DND-41 (cell line): ENCODE data around the gene CHSY1.

ENCODE experiments used
- CTCF ChIP-seq: IDR thresholded peaks from 2 replicates; pipeline ENCODE4 v1.5.1; 2012; ENCODE audit warnings: borderline replicate concordance, low read length, moderate library complexity, mild to moderate bottlenecking; ENCODE audit not compliant: poor library complexity, severe bottlenecking; ENCODE audit errors: extremely low read depth
- EZH2 ChIP-seq: IDR thresholded peaks from 3 replicates; pipeline ENCODE4 v1.6.1; 2012; ENCODE audit warnings: borderline replicate concordance, low read depth, mild to moderate bottlenecking, moderate library complexity, low read length, inconsistent platforms; ENCODE audit not compliant: severe bottlenecking

DNA sequence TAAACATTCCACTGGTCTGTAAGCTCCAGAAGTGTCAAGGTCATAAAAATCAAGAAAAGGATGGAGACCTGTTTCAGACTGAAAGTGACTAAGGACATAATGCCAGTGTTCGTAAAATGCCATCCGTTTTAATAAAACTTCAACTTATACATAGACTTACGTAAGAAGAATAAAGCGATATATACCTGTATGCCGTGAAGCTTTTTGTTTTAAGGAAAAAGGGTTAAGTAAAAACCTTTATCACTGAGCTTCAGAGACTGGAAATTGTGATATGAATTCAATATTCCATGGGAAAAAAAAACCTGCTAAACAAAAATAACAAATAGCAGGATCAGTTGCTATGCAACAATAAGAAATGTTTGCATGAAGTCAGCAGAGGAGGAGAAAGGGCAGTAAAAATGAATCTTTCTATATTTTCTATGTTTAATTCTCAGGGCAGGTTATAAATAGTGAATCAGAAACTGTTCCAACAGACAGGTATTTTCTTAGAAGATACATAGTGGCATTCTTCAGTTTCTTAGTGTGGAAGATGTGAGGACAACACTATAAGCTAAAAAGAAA, 42.5 kb downstream of the CHSY1 start:
- TF ChIP-seq CTCF: no peak
- TF ChIP-seq EZH2: no peak
